IMR-90 (cell line): ENCODE data around the gene PEX7.

Source experiments
- BHLHE40 ChIP-seq: fragments of 150-350 bp; IDR thresholded peaks from 2 replicates; pipeline ENCODE4 v1.6.1; 2016; ENCODE audit warnings: mild to moderate bottlenecking, low read depth, low read length
- CEBPB ChIP-seq: IDR thresholded peaks from 2 replicates; pipeline ENCODE4 v1.6.1; 2012; ENCODE audit warnings: low read depth, low read length, improper control_type of control experiment
- CTCF ChIP-seq: conservative IDR thresholded peaks from 2 replicates; pipeline ENCODE4 v1.5.1; 2012; ENCODE audit warnings: mild to moderate bottlenecking, low read depth, low read length, improper control_type of control experiment
- ELK1 ChIP-seq: fragments of 150-350 bp; IDR thresholded peaks from 2 replicates; pipeline ENCODE4 v1.6.1; 2016; ENCODE audit warnings: low read depth, mild to moderate bottlenecking, low read length, moderate library complexity, borderline replicate concordance
- FOS ChIP-seq: fragments of 150-350 bp; IDR thresholded peaks from 2 replicates; pipeline ENCODE4 v1.6.1; 2016; ENCODE audit warnings: low read depth, low read length
- MAZ ChIP-seq: IDR thresholded peaks from 2 replicates; pipeline ENCODE4 v1.6.1; 2012; ENCODE audit warnings: low read depth, mild to moderate bottlenecking, low read length, improper control_type of control experiment, moderate library complexity, borderline replicate concordance
- MXI1 ChIP-seq: IDR thresholded peaks from 2 replicates; pipeline ENCODE4 v1.6.1; 2012; ENCODE audit warnings: low read depth, mild to moderate bottlenecking, low read length, moderate library complexity, borderline replicate concordance
- NFE2L2 ChIP-seq: fragments of 150-350 bp; IDR thresholded peaks from 2 replicates; pipeline ENCODE4 v1.6.1; 2016; ENCODE audit warnings: low read depth, mild to moderate bottlenecking, low read length
- POLR2A ChIP-seq: IDR thresholded peaks from 2 replicates; pipeline ENCODE4 v1.6.1; 2012; ENCODE audit warnings: mild to moderate bottlenecking, low read depth, low read length
- RAD21 ChIP-seq: IDR thresholded peaks from 2 replicates; pipeline ENCODE4 v1.6.1; 2012; ENCODE audit warnings: low read length, improper control_type of control experiment
- RCOR1 ChIP-seq: IDR thresholded peaks from 2 replicates; pipeline ENCODE4 v1.6.1; 2012; ENCODE audit warnings: mild to moderate bottlenecking, low read length, improper control_type of control experiment; ENCODE audit not compliant: insufficient replicate concordance
- RFX5 ChIP-seq: IDR thresholded peaks from 2 replicates; pipeline ENCODE4 v1.8.0; 2012; ENCODE audit warnings: low read depth, mild to moderate bottlenecking, low read length, moderate library complexity
- SMC3 ChIP-seq: fragments of 150-350 bp; IDR thresholded peaks from 2 replicates; pipeline ENCODE4 v1.6.1; 2016; ENCODE audit warnings: low read depth, mild to moderate bottlenecking, antibody characterized with exemption, low read length, moderate library complexity

- no peak for TF ChIP-seq CTCF
- no peak for TF ChIP-seq POLR2A
- no peak for TF ChIP-seq ELK1
- no peak for TF ChIP-seq BHLHE40
- TF ChIP-seq SMC3, result no peak
- TF ChIP-seq MAZ, result no peak
- TF ChIP-seq FOS, result no peak
- TF ChIP-seq CEBPB, result no peak
- TF ChIP-seq NFE2L2, result no peak
- no peak for TF ChIP-seq RFX5
- TF ChIP-seq RCOR1, result no peak
- no peak for TF ChIP-seq MXI1
- TF ChIP-seq RAD21, result no peak
These were observed 137.1 kb downstream of the PEX7 start for GRCh38 chr6:136959471-136959891.
